Measurements from ENCODE around the gene GMDS. TPM values are rescaled to one million over a fixed set of nuclear protein-coding genes. Genes with fewer than 3 reads are reported as not detected.

GMDS gene
- polyA plus RNA-seq, 4 donors: 63.3 to 87.8 (median 71.6) TPM

DNA sequence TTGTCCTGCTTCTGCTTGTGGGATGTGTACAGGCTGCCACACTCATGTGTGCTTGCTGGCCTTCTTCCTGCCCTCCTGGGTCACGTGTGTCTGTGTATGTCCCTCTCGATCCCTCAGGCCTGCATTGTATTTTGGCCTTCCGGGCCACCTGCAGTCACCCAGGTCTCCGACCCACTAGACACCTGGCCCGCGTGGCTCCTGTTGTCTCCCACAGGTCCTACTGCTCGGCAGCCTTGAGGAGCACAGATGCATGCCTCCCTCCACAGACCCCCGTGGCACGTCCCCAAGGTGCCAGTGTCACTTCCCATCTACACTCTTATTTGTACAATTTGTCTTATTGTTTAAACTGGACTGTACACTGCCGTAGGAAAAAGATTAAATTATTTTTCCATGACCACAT lies 592.6 kb downstream of the GMDS start:
- DNase-seq (ENCODE audit: low read depth in 4 of 4, low spot score in 2 of 4): no peak

DNA sequence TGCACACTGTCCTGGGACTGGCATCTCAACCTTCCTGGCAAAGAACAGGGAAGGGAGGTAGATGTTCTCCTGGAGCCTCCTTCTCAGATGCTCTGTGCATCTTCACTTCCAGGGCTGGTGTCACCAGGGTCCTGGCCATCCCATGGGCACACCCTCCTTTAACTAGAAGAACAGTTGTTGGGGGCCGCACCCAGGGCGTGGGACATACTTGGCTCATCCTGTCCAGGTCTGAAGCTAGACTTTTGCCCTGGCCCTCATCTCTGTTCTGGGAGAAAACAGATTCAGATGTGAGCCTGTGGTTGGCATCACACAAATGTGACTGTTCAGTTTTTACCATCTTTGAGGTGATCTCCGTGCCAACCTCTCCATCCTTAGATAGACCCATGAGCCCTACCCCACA lies 594.0 kb downstream of the GMDS start:
- DNase-seq (ENCODE audit: low read depth in 4 of 4, low spot score in 2 of 4): no peak

- no peak for DNase-seq (ENCODE audit: low read depth in 4 of 4, low spot score in 2 of 4)
Observed at GRCh38 chr6:1645466-1646185, 599.8 kb downstream of the GMDS start.

DNA sequence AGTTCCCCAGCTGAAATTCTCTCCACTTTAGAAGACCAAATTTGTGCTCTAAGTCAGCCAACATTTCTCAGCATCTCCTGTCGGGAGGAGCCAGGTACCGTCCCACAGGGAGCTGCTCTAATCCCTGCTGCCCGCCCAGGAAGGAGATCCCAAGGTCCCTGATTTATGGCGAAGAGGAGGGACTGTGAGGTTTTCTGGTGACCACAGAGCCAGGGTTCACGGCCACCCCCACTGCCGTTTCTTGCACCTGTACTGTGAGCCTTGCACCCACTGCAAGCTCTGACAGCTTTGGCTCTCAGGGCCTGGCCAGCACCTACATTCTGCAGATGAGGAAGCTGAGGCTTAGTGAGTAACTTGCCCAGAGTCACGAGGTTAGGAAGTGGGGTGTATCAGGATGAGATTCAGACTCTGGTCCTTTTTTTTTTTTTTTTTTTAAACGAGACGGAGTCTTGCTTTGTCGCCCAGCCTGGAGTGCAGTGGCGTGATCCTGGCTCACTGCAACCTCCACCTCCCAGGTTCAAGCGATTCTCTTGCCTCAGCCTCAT lies 600.8 kb downstream of the GMDS start:
- no peak for DNase-seq (ENCODE audit: low read depth in 4 of 4, low spot score in 2 of 4)

DNA sequence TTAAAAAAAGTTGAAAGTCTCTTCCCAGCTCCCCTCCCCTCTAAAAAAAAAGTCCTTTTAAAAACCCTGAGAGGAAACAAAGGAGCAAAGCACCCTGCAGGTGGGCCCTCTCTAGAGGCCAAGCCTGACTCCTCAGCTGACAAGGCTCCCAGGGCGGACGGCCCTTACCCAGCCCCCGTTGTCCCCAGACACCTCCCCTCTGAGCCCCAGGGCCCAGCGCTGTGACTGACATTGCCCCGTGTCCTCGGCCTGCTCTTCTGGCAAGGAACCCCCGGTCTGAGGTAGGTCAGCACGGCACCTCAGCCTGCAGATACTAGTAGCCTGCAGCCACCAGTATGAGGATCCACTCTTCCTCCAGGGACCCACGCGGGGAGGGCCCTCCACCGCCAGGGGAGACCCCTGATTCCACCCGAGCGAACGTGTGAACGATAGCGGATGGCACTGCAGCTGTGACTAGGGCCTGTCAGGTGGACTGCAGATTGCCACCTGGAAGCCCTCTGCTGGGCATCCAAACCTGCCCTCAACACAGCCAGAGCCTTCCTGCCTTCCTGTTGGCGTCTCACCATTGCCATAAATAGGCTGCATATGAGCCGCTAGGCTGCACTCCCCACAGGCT lies 601.5 kb downstream of the GMDS start:
- no peak for DNase-seq (ENCODE audit: low read depth in 4 of 4, low spot score in 2 of 4)

GRCh38 chr6:1643111-1643510 lies 602.3 kb downstream of the GMDS start:
- no peak for DNase-seq (ENCODE audit: low read depth in 4 of 4, low spot score in 2 of 4)

- no peak for DNase-seq (ENCODE audit: low read depth in 4 of 4, low spot score in 2 of 4)
Observed at GRCh38 chr6:1641343-1641885, 604.0 kb downstream of the GMDS start.

- DNase-seq (ENCODE audit: low read depth in 4 of 4, low spot score in 2 of 4): no peak
Observed at GRCh38 chr6:1640476-1640875, 604.9 kb downstream of the GMDS start.

- no peak for DNase-seq (ENCODE audit: low read depth in 4 of 4, low spot score in 2 of 4)
Observed at GRCh38 chr6:1639430-1639829, 606.0 kb downstream of the GMDS start.

GRCh38 chr6:1636971-1637871 lies 608.2 kb downstream of the GMDS start:
- DNase-seq (ENCODE audit: low read depth in 4 of 4, low spot score in 2 of 4): no peak

DNA sequence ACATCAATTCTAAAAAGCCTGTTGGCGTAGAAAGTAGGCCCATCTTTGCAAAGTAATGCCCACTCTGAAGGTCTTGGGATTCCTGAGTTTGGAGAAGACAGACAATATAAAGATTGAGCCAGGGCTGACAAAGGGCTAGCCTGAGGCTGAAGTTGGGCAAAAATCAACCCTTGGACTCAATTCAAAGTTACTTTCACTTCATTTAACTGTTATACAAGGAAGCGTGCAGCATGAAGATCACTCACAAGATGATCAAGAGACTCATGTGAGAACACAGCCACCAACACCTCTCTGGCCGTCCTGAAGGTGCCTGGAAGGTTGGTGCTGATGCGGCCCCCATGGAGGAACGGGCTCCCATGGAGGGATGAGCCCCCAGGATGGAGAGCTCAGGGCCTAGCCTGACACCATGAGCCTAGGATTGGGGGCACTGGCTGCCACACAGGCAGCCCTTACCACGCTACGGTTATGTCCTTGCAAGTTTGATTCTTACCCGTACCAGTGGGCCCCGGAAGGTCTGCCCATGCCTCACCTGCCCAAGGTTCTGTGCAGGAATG lies 609.1 kb downstream of the GMDS start:
- DNase-seq (ENCODE audit: low read depth in 4 of 4, low spot score in 2 of 4): no peak

DNA sequence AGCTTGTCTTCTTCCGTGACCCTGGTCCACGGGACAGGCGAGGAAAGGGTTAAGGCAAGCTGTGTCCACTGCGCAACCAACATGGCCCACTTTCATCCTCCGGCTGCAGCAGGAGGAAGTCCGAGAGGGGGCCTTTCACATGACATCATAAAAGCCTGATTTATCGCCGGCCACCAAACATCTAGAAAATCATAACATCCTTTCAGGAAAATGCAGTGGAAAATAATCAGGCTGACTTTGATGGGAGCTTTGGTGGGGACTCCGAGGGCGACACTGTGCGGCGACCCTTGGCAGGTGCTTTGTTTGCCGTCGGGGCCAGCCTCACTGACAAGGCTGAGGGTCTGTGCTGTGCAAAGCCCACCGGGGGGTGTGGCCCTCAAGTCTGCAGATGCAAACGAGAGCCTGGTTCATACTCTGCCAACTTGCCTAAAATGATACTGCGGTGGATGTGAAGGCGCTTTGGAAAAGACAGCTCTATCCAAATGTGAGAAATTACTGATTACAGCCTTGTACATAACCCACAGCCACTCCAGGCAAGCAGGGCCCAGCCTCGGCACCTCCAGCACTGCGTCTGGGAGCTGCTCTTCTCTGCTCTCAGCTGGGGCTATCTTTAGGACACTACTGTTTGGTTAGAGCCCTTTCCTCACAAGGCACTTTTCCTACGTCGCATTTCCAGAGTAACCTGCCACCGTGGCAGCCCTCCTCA lies 609.9 kb downstream of the GMDS start:
- DNase-seq (ENCODE audit: low read depth in 4 of 4, low spot score in 2 of 4): no peak

GRCh38 chr6:1634081-1634480 lies 611.3 kb downstream of the GMDS start:
- no peak for DNase-seq (ENCODE audit: low read depth in 4 of 4, low spot score in 2 of 4)

DNA sequence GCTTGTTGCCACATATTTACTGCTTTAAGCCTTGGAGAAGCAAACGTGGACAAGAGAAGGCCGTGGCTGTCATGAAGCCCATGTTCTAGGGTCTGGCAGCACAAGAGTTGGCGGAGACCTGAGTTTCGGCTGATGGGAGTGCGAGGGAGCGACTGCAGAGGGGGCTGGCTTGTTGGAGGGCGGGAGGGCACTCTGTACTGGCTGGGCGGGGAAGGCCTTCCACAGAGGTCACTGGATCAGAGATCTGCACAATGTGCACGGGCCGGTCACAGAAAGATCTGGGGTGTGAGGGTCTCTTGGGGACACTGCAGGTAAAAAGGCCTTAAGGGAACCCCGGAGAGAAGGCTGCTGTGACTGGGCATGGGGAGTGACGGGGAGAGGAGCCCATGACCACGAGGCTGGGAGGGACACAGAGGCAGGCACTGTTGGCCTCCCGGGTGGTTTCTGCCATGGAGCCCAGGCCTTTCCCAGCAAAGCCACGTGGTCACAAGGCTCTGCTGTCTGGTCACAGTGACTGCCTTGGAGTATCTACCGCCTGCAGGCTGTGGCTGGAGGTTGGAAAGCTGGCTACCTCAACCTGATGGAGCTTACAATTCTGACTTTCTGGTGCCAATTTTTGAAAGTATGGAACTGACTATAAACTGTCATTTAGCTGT lies 611.9 kb downstream of the GMDS start:
- no peak for DNase-seq (ENCODE audit: low read depth in 4 of 4, low spot score in 2 of 4)

GRCh38 chr6:1631251-1631650 lies 614.2 kb downstream of the GMDS start:
- DNase-seq (ENCODE audit: low read depth in 4 of 4, low spot score in 2 of 4): no peak

DNA sequence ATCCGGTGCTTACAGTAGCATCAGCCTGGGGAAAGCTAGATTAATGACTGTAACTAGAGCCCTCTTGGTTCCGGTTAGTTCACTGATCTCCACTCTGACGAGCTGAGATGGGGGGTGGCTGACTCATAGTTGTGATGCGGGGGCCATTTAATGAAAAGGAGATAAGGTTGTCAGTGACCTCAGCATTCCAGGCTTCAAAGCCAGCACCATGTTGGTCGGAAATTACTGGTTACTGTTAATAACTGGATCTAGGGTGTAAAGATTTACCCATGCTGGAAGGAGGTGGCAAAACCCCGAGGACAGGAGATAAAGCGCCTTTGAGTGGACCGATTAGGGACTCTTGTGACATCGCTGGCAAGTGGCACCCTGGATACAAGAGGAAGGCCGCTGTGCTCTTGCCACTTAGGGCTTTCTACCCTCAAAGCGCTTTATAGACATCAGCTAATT lies 614.6 kb downstream of the GMDS start:
- DNase-seq (ENCODE audit: low read depth in 4 of 4, low spot score in 2 of 4): peak in 1 of 4 donors; percentile 41

DNA sequence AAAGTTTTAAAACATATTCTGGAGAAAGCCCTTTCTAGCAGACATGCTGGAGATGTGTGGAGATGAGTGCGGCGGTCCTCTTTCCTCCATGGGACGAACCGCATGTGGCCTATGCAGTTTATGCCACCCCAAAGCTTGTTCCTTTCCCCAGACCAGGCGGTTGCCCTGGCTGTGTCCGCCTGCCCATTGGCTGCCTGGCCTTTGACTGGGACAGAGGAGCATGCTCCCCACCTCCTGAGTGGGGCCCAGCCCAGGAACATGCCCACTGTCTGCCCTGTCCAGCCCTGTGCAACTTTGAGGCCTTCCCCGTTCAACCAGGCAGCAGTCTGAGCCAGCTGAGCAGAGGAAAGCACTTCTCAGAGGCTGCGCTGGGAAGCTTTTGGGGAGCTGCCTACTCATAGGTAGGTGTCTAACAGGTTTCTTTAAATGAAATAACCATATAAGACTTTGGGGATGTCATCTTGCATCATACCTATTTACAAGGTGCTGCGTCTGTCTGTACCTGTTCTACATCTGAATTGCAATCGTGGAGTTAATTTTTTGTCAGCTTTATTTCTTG lies 615.1 kb downstream of the GMDS start:
- DNase-seq (ENCODE audit: low read depth in 4 of 4, low spot score in 2 of 4): no peak

GRCh38 chr6:1629316-1629715 lies 616.1 kb downstream of the GMDS start:
- no peak for DNase-seq (ENCODE audit: low read depth in 4 of 4, low spot score in 2 of 4)

Data from left renal cortex interstitium (tissue), 4 donors.